GM21723 (cell line): ENCODE results near the gene PCNP.
"Not testable (repeated sequence)": the region's sequence is repeated elsewhere in the genome, so short reads cannot be mapped to it uniquely, and the experiment has no call there.

Experiments
- ATAC-seq: cut with Tn5 transposase; IDR thresholded peaks from one replicate; pipeline ENCODE4 v1.9.1; 2021; ENCODE audit warnings: mild to moderate bottlenecking, moderate library complexity; ENCODE audit not compliant: unreplicated experiment

Gene PCNP

GRCh38 chr3:101631098-101631796 lies 57.3 kb downstream of the PCNP start:
- no peak for ATAC-seq

DNA sequence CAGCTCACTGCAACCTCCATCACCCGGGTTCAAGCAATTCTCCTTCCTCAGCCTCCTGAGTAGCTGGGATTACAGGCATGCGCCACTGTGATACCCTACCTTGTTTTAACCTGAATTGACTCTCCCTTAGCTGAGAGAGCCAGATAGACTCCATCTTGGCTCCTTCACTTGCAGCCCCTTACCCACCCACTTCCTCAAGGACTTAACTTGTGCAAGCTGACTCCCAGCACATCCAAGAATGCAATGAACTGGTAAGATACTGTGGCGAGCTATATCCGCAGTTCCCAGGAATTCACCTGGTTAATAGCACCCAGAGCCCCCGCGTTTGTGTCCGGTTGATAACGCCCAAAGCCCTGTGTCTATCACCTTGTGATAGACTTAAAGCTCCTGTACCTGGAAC lies 58.0 kb downstream of the PCNP start:
- ATAC-seq, result not testable (repeated sequence)

- ATAC-seq, result no peak
These were observed 58.6 kb downstream of the PCNP start for GRCh38 chr3:101632586-101632985.

GRCh38 chr3:101633186-101633585 lies 59.2 kb downstream of the PCNP start:
- ATAC-seq, result no peak

GRCh38 chr3:101634591-101635196 lies 60.7 kb downstream of the PCNP start:
- no peak for ATAC-seq

DNA sequence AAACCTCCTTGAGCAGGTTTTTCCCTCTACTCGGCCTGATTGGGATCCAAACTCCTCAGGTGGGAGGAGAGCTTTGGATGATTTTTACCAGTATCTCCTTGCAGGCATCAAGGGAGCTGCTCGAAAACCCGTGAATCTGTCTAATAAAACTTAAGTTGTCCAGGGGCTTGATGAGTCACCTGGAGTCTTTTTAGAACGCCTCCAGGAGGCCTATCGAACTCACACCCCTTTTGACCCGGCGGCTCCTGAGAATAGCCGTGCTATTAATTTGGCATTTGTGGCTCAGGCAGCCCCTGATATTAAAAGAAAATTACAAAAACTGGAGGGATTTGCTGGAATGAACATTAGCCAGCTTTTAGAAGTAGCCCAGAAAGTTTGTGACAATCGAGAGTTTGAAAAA lies 61.4 kb downstream of the PCNP start:
- ATAC-seq, result no peak

DNA sequence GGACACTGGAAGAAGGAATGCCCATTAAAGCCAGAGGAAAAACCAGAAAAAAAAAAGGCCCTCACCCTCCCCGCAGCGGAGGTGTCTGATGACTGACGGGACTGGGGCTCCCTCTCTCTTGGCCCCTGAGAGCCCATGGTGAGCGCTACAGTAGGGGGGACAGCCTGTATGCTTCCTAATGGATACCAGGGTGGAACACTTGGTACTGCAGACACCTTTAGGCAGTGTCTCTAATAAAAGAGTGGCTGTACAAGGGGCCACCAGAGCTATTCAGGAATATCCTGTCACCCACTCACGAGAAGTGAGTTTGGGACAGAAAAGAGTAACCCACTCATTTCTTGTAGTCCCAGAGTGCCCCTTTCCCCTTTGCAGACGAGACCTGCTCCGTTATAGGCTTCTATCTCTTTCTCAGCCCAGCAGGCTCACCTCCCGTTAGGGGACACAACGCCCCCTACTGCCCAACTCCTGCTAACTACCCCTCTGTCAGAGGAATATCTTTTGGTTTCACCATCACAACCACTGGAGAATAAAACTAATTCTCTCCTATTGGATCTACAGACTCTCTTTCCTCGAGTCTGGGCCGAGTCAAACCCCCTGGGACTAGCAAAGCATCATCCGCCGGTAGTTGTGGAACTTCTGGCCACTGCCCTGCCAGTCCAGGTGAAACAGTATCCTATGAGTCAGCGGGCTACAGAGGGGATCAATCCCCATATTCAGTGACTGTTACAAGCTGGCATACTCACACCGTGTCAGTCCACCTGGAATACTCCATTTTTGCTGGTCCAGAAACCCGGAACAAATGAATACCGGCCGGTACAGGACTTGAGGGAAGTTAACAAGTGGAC lies 62.2 kb downstream of the PCNP start:
- peak; percentile 96 for ATAC-seq

DNA sequence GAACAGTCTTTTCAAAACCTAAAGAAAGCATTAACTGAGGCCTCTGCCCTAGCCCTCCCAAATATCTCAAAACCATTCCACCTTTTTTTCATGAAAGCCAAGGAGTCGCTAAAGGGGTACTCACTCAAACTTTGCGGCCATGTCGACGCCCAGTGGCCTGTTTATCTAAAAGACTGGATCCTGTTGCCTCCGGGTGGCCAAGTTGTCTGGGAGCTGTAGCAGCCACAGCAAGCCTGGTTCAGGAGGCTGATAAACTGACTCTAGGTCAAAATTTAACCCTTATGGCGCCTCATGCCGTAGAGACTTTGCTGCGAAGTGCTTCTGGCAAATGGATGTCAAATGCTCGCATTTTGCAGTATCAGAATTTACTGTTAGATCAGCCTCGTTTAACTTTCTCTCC lies 63.5 kb downstream of the PCNP start:
- no peak for ATAC-seq

- no peak for ATAC-seq
These were observed 64.3 kb downstream of the PCNP start for GRCh38 chr3:101638261-101638745.

DNA sequence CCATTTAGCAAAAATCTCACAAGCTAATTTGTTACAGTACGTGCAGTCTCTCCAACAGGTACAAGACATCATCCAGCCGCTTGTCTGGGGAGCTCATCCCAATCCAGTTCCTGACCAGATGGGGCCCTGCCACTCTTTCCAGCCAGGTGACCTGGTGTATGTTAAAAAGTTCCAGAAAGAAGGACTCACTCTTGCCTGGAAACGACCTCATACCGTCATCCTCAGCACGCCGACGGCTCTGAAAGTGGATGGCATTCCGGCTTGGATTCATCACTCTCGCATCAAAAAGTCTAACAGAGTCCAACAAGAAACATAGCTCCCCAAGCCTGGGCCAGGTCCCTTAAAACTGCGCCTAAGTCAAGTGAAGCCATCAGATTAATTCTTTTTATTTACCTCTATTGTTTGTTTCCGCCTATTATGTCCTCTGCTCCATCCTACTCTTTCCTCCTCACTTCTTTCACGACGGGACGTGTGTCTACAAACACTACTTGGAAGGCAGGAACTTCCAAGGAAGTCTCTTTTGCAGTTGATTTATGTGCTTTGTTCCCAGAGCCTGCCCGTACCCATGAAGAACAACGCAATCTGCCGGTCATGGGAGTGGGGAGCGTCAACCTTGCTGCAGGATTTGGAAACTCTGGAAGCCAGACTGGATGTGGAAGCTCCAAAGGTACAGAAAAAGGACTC lies 65.4 kb downstream of the PCNP start:
- ATAC-seq, result no peak

DNA sequence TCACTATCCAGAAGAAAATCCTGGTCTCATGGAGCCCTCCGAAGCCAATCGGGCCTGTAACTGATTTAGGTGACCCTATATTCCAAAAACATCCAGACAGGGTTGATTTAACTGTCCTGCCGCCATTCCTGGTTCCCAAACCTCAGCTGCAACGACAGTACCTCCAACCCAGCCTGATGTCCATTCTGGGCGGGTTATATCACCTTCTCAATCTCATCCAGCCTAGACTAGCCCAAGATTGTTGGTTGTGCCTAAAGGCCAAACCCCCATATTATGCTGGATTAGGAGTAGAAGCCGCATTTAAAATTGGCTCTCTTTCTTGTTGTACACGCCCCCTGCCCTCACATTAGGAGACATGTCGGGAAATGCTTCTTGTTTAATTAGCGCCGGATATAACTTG lies 66.3 kb downstream of the PCNP start:
- ATAC-seq, result no peak

GRCh38 chr3:101641397-101642115 lies 67.6 kb downstream of the PCNP start:
- not testable (repeated sequence) for ATAC-seq

DNA sequence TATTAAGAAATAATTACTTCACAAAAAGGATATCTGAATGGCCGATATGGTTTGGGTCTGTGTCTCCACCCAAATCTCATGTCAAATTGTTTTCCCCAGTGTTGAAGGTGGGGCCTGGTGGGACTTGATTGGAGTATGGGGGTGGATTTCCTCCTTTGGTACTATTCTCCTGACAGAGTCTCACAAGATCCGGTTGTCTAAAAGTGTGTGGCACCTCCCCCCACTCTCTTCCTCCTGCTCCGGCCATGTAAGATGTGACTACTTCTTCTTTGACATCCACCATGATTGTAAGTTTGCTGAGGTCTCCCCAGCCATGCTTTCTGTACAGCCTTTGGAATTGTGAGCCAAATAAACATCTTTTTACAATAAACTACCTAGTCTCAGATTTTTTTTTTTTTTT lies 68.5 kb downstream of the PCNP start:
- ATAC-seq, result no peak

GRCh38 chr3:101643009-101643844 lies 69.2 kb downstream of the PCNP start:
- ATAC-seq, result no peak
